GM19238 (cell line): ENCODE data around the gene RAB36.

Experiments used
- DNase-seq: peaks from one replicate; pipeline ENCODE4 v3.0.0; 2011; ENCODE audit warnings: low spot score; ENCODE audit not compliant: insufficient read length

The RAB36 gene

DNA sequence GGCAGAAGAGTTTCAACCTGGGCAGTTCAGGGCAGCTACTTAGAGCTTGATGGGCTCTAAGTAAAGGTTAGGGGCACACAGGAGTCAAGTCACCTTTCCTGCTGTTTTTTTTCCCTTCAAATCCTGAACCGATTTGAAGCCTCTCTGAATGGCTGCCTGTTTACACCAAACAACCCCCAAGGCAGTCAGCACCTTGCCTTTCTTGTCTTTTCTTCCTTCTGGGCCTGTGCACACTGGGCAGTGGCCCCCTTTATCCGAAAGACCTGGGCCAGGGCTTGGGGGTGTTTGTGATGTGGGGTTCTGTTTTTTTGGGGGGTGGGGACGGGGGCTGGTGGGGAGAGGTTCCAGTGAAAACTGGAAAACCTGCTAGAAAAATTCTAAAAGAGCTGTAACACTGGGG lies 7.8 kb upstream of the RAB36 start:
- DNase-seq = no peak

- peak; percentile 57 for DNase-seq
These were observed 7.2 kb upstream of the RAB36 start for GRCh38 chr22:23137905-23138561.

GRCh38 chr22:23138584-23139435 lies 6.5 kb upstream of the RAB36 start:
- no peak for DNase-seq

- no peak for DNase-seq
These were observed 4.9 kb upstream of the RAB36 start for GRCh38 chr22:23140385-23140784.

DNA sequence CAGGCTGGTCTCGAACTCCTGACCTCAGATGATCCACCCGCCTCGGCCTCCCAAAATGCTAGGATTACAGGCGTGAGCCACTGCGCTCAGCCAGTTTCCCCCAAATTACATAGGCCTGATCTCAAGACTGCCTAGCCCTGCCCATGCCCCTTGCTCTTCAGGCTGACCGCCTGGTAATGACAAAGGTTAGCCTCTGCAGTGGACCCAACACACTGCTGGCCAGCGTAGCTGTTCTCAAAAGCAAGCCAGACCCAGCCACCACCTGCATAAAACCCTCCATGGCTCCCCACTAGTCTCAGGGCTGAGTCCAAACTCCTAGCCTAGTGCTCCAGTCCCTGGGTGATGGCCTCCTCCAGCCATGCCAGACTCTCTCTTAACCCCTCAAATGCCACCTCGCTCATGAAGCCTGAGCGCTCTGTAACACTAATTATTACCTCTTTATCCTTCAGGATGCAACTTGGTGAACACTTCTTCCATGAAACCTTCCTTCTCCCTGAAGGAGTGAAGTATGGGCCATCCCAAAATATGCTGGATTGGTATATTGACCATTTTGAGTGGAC lies 2.7 kb upstream of the RAB36 start:
- DNase-seq = no peak

- no peak for DNase-seq
These were observed 2.2 kb upstream of the RAB36 start for GRCh38 chr22:23143119-23143518.

DNA sequence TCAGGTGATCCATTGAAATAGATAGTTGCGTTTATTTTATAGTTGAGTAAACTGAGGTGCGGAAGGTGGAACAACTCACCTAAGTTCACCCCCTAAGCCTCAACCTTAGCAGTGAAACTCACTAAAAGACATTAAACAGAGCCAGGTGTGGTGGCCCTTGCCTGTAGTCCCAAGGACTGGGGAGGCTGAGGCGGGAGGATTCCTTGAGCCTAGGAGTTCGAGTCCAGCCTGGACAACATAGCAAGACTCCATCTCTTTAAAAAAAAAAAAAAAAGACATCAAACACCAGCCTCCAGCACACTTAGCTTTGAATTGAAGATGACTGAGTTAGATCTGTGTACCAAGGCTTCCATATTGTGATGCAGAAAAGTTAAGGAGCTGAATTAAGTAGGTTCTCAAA lies 845 bp upstream of the RAB36 start:
- DNase-seq = no peak

- DNase-seq = no peak
These were observed 697 bp downstream of the RAB36 start for GRCh38 chr22:23145878-23146470.

- DNase-seq = no peak
These were observed 1.4 kb downstream of the RAB36 start for GRCh38 chr22:23146478-23147205.

GRCh38 chr22:23147617-23148387 lies 2.5 kb downstream of the RAB36 start:
- DNase-seq = no peak

DNA sequence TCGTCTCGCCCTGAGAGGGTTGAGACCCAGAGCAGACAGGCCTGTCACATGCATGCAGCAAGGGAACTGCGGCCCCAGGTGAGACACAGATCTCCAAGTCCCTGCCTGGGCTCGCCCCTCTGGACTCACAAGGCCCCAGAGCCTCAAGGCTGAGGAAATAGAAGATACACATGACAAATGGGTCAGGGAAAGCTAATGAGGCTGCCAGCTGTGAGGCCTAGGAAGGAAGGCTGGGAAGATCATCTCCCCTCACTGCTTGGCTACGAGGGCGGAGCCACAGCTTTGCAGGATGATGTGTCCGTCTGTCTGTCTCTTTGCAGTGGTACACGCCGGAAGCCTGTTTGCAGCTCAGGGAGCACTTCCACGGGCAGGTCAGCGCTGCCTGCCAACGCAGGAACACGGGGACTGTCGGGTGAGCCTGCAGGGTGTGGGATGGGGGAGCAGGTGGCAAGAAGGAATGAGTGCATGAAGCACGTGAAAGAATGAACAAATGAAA lies 4.5 kb downstream of the RAB36 start:
- DNase-seq = no peak

DNA sequence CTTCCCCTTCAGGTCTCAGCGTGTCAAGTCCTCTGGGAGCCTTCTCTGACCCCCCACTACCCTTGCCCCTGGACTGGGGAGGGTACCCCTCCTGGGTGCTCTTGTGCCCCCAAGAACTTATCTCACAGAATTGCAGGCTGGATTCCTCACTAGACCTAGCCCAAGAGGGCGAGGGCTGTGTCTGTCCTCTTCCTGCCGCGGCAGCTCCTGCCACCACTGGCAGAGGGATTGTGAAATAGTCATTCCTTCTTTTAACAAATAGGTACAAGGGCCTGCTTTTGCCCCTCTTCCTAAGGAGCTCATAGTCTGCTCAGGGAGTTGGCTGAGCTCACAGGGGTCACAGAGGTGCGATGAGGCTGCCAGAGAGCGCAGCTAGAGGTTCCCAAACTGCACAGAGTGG lies 5.5 kb downstream of the RAB36 start:
- DNase-seq = no peak

DNA sequence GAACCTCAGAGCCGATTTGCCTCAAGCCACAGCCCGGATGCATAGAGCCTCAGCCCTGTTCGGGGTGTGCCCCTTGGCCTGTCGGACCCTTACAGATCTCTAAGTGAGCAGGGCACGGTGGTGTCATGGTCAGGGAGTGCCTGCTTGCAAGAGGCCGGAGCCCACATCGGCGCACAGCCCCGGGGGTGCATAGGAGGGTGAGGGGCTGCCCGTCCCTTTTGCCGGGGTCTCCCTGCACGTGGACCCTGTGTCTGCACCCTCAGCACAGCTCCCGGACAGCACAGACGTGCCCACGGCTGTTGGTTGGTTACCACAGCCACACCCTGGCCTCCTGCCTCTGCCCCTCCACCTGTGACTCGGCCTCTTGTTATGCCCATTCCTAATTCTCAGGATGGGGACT lies 6.5 kb downstream of the RAB36 start:
- DNase-seq = no peak

DNA sequence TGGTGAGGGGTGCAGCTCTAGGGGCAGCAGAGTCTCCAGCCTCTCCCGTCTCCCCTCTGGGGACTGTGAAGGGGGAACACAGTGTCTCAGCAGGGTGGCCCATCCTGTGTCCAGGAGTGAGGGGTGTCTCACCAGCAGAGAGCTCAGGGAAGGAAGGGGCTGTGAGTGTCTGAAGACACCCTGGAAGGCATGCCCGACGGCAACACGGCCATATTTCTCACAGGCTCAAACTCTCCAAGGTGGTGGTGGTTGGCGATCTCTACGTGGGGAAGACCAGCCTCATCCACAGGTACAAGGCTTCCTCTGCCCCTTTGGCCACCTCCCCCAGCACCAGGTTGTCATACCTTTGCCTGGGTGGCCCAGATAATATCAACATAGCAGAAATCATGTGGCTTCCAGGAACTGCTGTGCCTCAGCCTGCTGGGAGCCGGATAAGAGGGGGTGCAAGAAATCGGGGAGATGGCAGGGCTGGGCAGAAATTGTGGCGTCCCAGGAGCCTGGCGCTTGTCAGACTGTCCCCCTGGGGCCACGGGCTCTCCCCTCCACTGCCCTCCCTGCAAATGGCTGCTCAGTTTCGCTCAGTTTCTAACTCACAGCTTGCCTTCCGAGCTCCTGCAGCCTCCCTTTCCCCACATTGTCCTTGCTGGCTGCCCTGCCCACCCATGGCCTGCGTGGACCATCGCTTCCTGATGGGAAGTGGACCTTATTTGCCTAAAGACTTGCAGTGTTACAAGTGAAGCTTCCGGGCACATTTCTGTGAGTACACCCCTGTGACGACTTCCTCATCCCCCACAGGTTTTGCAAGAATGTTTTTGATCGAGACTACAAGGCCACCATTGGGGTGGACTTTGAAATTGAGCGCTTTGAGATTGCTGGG lies 7.2 kb downstream of the RAB36 start:
- no peak for DNase-seq

DNA sequence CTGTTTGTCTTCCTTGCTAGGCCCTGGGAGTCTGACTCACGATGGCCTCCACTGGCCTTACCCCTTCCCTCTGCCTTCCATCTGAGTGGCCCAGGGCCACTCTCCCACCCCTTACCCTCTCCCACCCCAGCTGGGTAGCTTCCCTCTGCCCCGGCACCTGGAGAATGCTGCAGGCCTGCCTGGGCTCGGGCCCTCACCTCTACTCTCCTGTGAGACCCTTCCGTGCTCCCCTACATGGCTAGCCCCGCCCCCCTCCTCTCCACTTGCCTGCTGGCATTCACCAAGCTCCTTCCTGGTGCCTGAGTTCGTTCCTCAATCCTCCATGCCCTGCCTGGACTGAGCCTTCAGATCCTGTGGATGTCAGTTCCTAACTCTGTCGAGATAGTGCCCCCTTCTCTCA lies 8.7 kb downstream of the RAB36 start:
- DNase-seq = no peak

- DNase-seq = no peak
These were observed 9.2 kb downstream of the RAB36 start for GRCh38 chr22:23154461-23154860.

DNA sequence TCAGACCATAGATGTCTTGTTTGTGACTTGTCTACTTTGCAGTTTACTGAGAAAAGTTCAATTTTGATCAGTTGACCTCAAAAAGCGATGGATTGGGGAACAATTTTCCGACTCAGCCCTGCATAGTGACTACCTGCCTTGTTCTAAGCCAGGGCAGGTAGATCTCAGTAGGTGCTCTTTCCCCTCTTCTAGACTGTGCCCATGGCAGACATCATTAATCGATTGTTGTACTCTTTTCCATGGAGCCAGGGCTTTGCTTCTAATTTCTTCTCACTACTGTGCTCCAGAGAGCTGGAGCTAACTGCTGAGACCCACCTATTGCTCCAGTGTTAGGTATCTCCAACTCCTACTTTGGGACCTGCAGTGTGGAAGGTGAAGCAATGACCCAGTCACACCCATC lies 9.9 kb downstream of the RAB36 start:
- DNase-seq = no peak

GRCh38 chr22:23155831-23156230 lies 10.6 kb downstream of the RAB36 start:
- DNase-seq = no peak

DNA sequence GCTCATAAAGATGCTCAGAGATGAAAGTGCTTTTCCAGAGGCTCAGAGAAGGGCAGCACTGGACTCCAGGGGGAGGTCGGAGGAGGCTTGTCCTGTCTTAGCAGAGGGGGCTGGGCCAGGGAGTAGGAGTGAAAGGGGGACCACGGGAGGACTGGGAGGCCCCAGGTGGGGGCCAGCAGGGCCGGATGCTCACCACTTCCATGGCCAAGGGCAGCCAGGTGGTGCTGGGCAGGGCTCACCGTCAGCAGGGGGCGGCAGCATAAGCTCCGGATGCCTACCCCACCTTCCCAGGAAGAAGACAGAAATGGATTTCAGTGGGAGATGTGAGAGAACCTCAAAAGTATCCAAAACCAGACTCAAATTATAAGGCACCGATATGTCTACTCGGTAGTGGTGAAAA lies 11.0 kb downstream of the RAB36 start:
- DNase-seq = no peak
